Endothelial cell of umbilical vein (primary cell): ENCODE measurements around the gene PRDM13. TPM values are rescaled to one million over a fixed set of nuclear protein-coding genes. Genes with fewer than 3 reads are reported as not detected.

ENCODE experiments used
- BruUV-seq: library from RNA; stranded (reverse); fragments of 400-500 nt; replicated peaks from 2 replicates; lab custom pipeline; 2021; lab: Mats Ljungman, UMichigan
- CTCF ChIA-PET: fragments of 300-600, 350-600 bp; sonication (Branson Sonifier 250); formaldehyde crosslinking; loops from one replicate; lab custom pipeline; 2021; ENCODE audit warnings: antibody characterized with exemption, inconsistent platforms; lab: Charles Lee
- POLR2A ChIA-PET: fragments of 300-600, 350-600 bp; sonication (Branson Sonifier 250); formaldehyde crosslinking; loops from one replicate; lab custom pipeline; 2021; ENCODE audit warnings: antibody characterized with exemption, inconsistent platforms; lab: Charles Lee
- DNase-seq: peaks from one replicate; pipeline ENCODE4 v3.0.0-alpha.2; 2011; ENCODE audit warnings: low read depth, low spot score
- FAIRE-seq: peaks from 2 replicates; lab custom pipeline; 2011; peaks lifted over from hg19 to GRCh38; lab: Jason Lieb, UNC
- H2AFZ ChIP-seq: 2 replicates; pipeline ENCODE4 v1.6.0; 2012; ENCODE audit warnings: low read depth, low read length, control low read depth, inconsistent platforms
- H3K27ac ChIP-seq: 2 replicates; pipeline ENCODE4 v1.5.1; 2011; ENCODE audit warnings: low read depth, mild to moderate bottlenecking, control low read depth, low read length, moderate library complexity; ENCODE audit not compliant: insufficient read depth
- H3K27me3 ChIP-seq, 2 experiments: 2 replicates each; pipeline versions ENCODE4 v1.6.0 to v1.6.1; 2011; ENCODE audit warnings: low read length in 2 of 2, mixed read lengths in 1 of 2; ENCODE audit not compliant: control insufficient read depth in 2 of 2, insufficient read depth in 2 of 2
- H3K36me3 ChIP-seq, 2 experiments: 2 replicates in 1 of 2; 3 replicates in 1 of 2; pipeline ENCODE4 v1.5.1; 2011; ENCODE audit warnings: low read length in 2 of 2, mild to moderate bottlenecking in 1 of 2, moderate library complexity in 1 of 2; ENCODE audit not compliant: control insufficient read depth in 2 of 2, insufficient read depth in 2 of 2; ENCODE audit errors: extremely low read depth in 1 of 2
- H3K4me1 ChIP-seq: 3 replicates; pipeline ENCODE4 v1.5.1; 2011; ENCODE audit warnings: mild to moderate bottlenecking, low read length; ENCODE audit not compliant: control insufficient read depth, insufficient read depth; ENCODE audit errors: extremely low read depth
- H3K4me2 ChIP-seq: 2 replicates; pipeline ENCODE4 v1.6.1; 2011; ENCODE audit warnings: low read length, control low read depth, mixed read lengths; ENCODE audit not compliant: insufficient read depth
- H3K4me3 ChIP-seq, 3 experiments: fragments of 200-600 bp in 1 of 3; sonication (generic), shearing (Covaris generic) in 1 of 3; replicated peaks in 1 of 3; 2 replicates each; pipeline ENCODE4 v1.5.1; 2011 to 2016; ENCODE audit warnings: control low read depth in 3 of 3, low read length in 3 of 3, mild to moderate bottlenecking in 2 of 3, inconsistent platforms in 1 of 3, low read depth in 1 of 3, moderate library complexity in 1 of 3; ENCODE audit not compliant: insufficient read depth in 1 of 3
- H3K79me2 ChIP-seq: 2 replicates; pipeline ENCODE4 v1.6.0; 2012; ENCODE audit warnings: low read length, inconsistent platforms; ENCODE audit not compliant: control insufficient read depth, insufficient read depth
- H3K9ac ChIP-seq: replicated peaks from 2 replicates; pipeline ENCODE3; 2011; ENCODE audit warnings: low read length, control low read depth; ENCODE audit not compliant: insufficient read depth; ENCODE audit errors: extremely low read depth
- H3K9me1 ChIP-seq: replicated peaks from 3 replicates; pipeline ENCODE4 v1.6.0; 2011; ENCODE audit warnings: mild to moderate bottlenecking, low read length; ENCODE audit not compliant: control insufficient read depth, insufficient read depth; ENCODE audit errors: extremely low read depth
- H3K9me3 ChIP-seq: replicated peaks from 2 replicates; pipeline ENCODE4 v1.5.1; 2012; ENCODE audit warnings: low read length, inconsistent platforms; ENCODE audit not compliant: control insufficient read depth, insufficient read depth
- H4K20me1 ChIP-seq: replicated peaks from 2 replicates; pipeline ENCODE3; 2011; ENCODE audit warnings: mild to moderate bottlenecking, low read length; ENCODE audit not compliant: control insufficient read depth, insufficient read depth; ENCODE audit errors: extremely low read depth
- EZH2 ChIP-seq: IDR thresholded peaks from 2 replicates; pipeline ENCODE4 v1.6.1; 2012; ENCODE audit warnings: borderline replicate concordance, low read depth, mild to moderate bottlenecking, moderate library complexity, low read length, inconsistent platforms; ENCODE audit not compliant: severe bottlenecking
- FOS ChIP-seq: IDR thresholded peaks from 2 replicates; pipeline ENCODE4 v1.6.1; 2011; ENCODE audit warnings: mild to moderate bottlenecking, low read length, moderate library complexity, borderline replicate concordance; ENCODE audit not compliant: insufficient read depth
- GATA2 ChIP-seq: IDR thresholded peaks from 2 replicates; pipeline ENCODE4 v1.7.0; 2011; ENCODE audit warnings: low read depth, mild to moderate bottlenecking, moderate library complexity, mixed read lengths, low read length; ENCODE audit not compliant: insufficient read length, insufficient read depth
- JUN ChIP-seq: IDR thresholded peaks from 2 replicates; pipeline ENCODE4 v1.6.1; 2011; ENCODE audit warnings: borderline replicate concordance, low read depth; ENCODE audit not compliant: insufficient read length, insufficient read depth
- MYC ChIP-seq: IDR thresholded peaks from one replicate; pipeline ENCODE4 v1.6.1; 2011; ENCODE audit warnings: mild to moderate bottlenecking, low read depth, low read length
- POLR2A ChIP-seq: IDR thresholded peaks from 2 replicates; pipeline ENCODE4 v1.6.1; 2012; ENCODE audit warnings: low read depth, mild to moderate bottlenecking, control low read depth, low read length
- POLR2AphosphoS5 ChIP-seq: IDR thresholded peaks from 2 replicates; pipeline ENCODE4 v1.6.1; 2012; ENCODE audit warnings: low read depth, mild to moderate bottlenecking, control low read depth, low read length, moderate library complexity; ENCODE audit not compliant: insufficient read depth
- dilution Hi-C: fragments of 300-500 bp; cut with MboI; formaldehyde crosslinking; loops from one replicate; pipeline ENCODE4 v1.15.0; 2019; ENCODE audit warnings: low sequenced_read_pairs; ENCODE audit not compliant: extremely low pct_ligation_motif_present
- intact Hi-C: fragments of 100-400 bp; cut with micrococcal nuclease; formaldehyde crosslinking; loops from one replicate; pipeline ENCODE4 v1.10.0; 2022
- polyA plus RNA-seq, 4 experiments: library from polyadenylated mRNA; depleted of rRNA in 3 of 4; stranded (reverse) in 3 of 4; unstranded in 1 of 4; fragments of >200 nt; gene quantifications; 2 replicates each; pipeline versions ENCODE4 v1.2.1 to v1.2.3, GENCODE V29; 2011 to 2012; ENCODE audit warnings: missing spikeins in 1 of 4
- total RNA-seq: library from RNA; stranded (reverse); gene quantifications from 2 replicates; pipeline ENCODE4 v1.2.3, GENCODE V29; 2021
- TF ChIP-seq, protein P1 (sequence below), 2 donors: IDR thresholded peaks; 1 replicate in 1 of 2; 2 replicates in 1 of 2; pipeline ENCODE4 v1.5.1; 2011; ENCODE audit warnings: low read length in 2 of 2, mild to moderate bottlenecking in 2 of 2, moderate library complexity in 2 of 2, control low read depth in 1 of 2, inconsistent platforms in 1 of 2, low read depth in 1 of 2; ENCODE audit not compliant: insufficient read depth in 1 of 2; ENCODE audit errors: extremely low read depth in 1 of 2
- TF ChIP-seq, protein P2 (sequence below): IDR thresholded peaks from 2 replicates; pipeline ENCODE4 v1.6.1; 2011; ENCODE audit not compliant: insufficient read depth, insufficient read length

The PRDM13 gene
- total and polyA plus RNA-seq, 2 donors (not counting 3 experiments of a cell fraction or from before 2014, with no cell fraction given), result not detected

DNA sequence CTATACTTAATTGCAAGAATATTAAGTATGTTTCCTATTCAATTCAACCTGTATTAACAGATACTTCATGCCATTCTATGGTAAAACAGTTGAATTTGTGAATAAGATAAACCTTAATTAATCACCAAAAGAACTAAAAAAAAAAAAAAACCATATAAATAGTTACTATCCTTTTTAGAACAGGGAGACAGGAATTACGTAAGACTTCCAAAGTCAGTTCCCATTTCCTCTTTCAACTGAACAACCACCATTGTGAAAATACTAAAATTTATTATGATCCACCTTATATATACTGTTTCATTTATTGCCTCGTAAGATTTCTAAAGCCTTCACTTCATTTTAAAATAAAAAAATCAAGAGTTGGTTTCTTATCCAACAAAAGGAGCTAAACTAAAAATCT lies 47.6 kb upstream of the PRDM13 start:
- no peak for FAIRE-seq

More for the DNA sequence above, 47.6 kb upstream of the PRDM13 start:
- TF ChIP-seq, protein P1, sequence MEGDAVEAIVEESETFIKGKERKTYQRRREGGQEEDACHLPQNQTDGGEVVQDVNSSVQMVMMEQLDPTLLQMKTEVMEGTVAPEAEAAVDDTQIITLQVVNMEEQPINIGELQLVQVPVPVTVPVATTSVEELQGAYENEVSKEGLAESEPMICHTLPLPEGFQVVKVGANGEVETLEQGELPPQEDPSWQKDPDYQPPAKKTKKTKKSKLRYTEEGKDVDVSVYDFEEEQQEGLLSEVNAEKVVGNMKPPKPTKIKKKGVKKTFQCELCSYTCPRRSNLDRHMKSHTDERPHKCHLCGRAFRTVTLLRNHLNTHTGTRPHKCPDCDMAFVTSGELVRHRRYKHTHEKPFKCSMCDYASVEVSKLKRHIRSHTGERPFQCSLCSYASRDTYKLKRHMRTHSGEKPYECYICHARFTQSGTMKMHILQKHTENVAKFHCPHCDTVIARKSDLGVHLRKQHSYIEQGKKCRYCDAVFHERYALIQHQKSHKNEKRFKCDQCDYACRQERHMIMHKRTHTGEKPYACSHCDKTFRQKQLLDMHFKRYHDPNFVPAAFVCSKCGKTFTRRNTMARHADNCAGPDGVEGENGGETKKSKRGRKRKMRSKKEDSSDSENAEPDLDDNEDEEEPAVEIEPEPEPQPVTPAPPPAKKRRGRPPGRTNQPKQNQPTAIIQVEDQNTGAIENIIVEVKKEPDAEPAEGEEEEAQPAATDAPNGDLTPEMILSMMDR (IDR thresholded peaks at IDR 0.05; ENCODE audit: extremely low read depth in 1 of 2, insufficient read depth in 1 of 2, low read depth in 1 of 2, low read length in 2 of 2), result no peak
- TF ChIP-seq FOS (no peak), POLR2AphosphoS5 (no peak), POLR2A (no peak), JUN (no peak), EZH2 (no peak), GATA2 (no peak), MYC (no peak)
- TF ChIP-seq, protein P2, sequence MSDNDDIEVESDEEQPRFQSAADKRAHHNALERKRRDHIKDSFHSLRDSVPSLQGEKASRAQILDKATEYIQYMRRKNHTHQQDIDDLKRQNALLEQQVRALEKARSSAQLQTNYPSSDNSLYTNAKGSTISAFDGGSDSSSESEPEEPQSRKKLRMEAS, result no peak
- no peak for DNase-seq
- H3K27ac ChIP-seq, result no peak overlapping the region
- no peaks in the 10 kb centered on the region for H3K9me3 ChIP-seq
- dilution Hi-C loops (no loop called here), intact Hi-C loops (no loop called here)
- CTCF ChIA-PET, result interaction anchor here (0.7 to 1.1 kb wide), 2 partner anchors 14 to 204 kb away, joined by 3 to 4 read pairs; no protein-coding TSS in a partner anchor
- no peak overlapping the region for H3K4me3 ChIP-seq
- POLR2A ChIA-PET, result no interaction called here
- H2AFZ ChIP-seq, result no peak overlapping the region
- peaks cover 23% of the 10 kb centered on the region for H3K79me2 ChIP-seq
- no peak overlapping the region for H3K4me2 ChIP-seq
- H4K20me1 ChIP-seq, result peaks cover 5% of the 10 kb centered on the region
- H3K9me1 ChIP-seq, result peaks cover 5% of the 10 kb centered on the region
- no TSS peak for BruUV-seq
- H3K9ac ChIP-seq, result no peak overlapping the region
- H3K27me3 ChIP-seq, result no peaks in the 10 kb centered on the region
- H3K4me1 ChIP-seq, result peaks cover 8% of the 10 kb centered on the region
- H3K36me3 ChIP-seq, result peaks cover 6 to 14% of the 10 kb centered on the region in 2 experiments
